GM23338 (cell line): ENCODE data around the gene CHCHD6.

ENCODE experiments used
- EZH2 ChIP-seq: fragments of 200-600 bp; sonication (generic); IDR thresholded peaks from one replicate; pipeline ENCODE4 v1.8.0; 2017; ENCODE audit warnings: antibody characterized with exemption, mild to moderate bottlenecking, low read depth; ENCODE audit not compliant: unreplicated experiment
- EZH2phosphoT487 ChIP-seq: fragments of 200-600 bp; sonication (generic); IDR thresholded peaks from one replicate; pipeline ENCODE4 v1.8.1; 2018; ENCODE audit warnings: antibody characterized with exemption; ENCODE audit not compliant: unreplicated experiment
- POLR2AphosphoS5 ChIP-seq: IDR thresholded peaks from 2 replicates; pipeline ENCODE4 v1.6.1; 2016; ENCODE audit warnings: antibody characterized with exemption, low read depth
- REST ChIP-seq: IDR thresholded peaks from one replicate; pipeline ENCODE4 v1.6.1; 2018; ENCODE audit warnings: antibody characterized with exemption; ENCODE audit not compliant: unreplicated experiment
- TF ChIP-seq, protein P1 (sequence below), 2 experiments: fragments of 200-600 bp in 1 of 2; sonication (generic) in 1 of 2; conservative IDR thresholded peaks; 2 replicates each; pipeline versions ENCODE4 v1.5.1 to v1.6.1; 2016 to 2017; ENCODE audit warnings: antibody characterized with exemption in 2 of 2, low read depth in 2 of 2, mild to moderate bottlenecking in 2 of 2, moderate library complexity in 1 of 2

GRCh38 chr3:126999383-126999782 is 295.3 kb downstream of the CHCHD6 start:
- TF ChIP-seq POLR2AphosphoS5 (no peak), EZH2 (no peak), EZH2phosphoT487 (no peak), REST (no peak)
- TF ChIP-seq, protein P1, sequence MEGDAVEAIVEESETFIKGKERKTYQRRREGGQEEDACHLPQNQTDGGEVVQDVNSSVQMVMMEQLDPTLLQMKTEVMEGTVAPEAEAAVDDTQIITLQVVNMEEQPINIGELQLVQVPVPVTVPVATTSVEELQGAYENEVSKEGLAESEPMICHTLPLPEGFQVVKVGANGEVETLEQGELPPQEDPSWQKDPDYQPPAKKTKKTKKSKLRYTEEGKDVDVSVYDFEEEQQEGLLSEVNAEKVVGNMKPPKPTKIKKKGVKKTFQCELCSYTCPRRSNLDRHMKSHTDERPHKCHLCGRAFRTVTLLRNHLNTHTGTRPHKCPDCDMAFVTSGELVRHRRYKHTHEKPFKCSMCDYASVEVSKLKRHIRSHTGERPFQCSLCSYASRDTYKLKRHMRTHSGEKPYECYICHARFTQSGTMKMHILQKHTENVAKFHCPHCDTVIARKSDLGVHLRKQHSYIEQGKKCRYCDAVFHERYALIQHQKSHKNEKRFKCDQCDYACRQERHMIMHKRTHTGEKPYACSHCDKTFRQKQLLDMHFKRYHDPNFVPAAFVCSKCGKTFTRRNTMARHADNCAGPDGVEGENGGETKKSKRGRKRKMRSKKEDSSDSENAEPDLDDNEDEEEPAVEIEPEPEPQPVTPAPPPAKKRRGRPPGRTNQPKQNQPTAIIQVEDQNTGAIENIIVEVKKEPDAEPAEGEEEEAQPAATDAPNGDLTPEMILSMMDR (conservative IDR thresholded peaks at IDR 0.05; ENCODE audit: low read depth in 2 of 2): no peak
